GM19395 (cell line): Measurements from ENCODE around the gene TRMT5.

Source experiments
- ATAC-seq: cut with Tn5 transposase; IDR thresholded peaks from one replicate; pipeline ENCODE4 v1.9.1; 2021; ENCODE audit warnings: mild to moderate bottlenecking, moderate library complexity; ENCODE audit not compliant: unreplicated experiment

Gene TRMT5

GRCh38 chr14:60980811-60981632 is at the start of gene TRMT5, which contains the start of gene SLC38A6:
Gene TRMT5, minus strand, starts transcription at chr14:60981079. Its CDS starts 106 bp downstream, at chr14:60980973.
Gene SLC38A6, plus strand, starts transcription at chr14:60981245. Its CDS starts 33 bp downstream, at chr14:60981278.
- peak; percentile 86 for ATAC-seq

DNA sequence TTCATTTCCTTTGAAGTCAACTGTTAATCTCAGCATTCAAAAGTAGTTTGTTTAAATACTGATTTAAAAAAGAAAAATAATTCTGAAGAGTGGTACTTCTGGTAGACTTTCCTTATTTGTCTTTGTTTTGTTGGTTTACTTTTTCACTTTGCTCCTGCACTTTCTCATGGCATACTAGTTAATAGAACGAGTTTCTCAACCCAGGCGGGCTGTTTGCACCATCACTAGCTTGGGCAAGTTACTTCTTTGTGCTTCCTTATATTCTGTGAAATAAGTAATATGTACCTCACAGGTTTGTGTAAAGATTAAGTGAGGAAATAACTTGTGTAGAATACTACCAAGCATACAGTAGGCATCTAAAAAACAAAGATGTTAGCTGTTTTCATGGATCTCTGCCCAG is 45.6 kb upstream of the TRMT5 start:
- ATAC-seq = no peak

GRCh38 chr14:61025251-61026223 is 44.7 kb upstream of the TRMT5 start:
- peak; percentile 86 for ATAC-seq

GRCh38 chr14:61019537-61019936 is 38.7 kb upstream of the TRMT5 start:
- no peak for ATAC-seq

DNA sequence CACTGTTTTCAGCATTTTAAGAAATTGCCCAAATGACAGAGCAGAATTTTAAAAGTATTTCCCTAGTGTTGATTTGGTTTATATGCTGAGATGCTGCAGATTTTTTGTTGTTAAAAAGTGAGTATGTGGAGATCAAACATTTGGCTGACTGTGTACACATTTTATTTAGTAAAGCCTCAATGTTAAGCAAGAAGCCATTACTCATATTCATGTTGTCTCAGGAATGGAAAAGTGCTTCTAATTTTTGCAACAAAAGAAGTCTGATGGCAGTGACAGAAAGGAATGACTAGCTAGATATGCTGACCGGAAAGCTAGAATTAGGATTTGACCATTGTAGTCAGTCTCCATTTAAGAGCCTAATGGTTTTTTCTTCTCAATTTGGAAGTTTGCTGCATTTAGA is 22.7 kb upstream of the TRMT5 start:
- ATAC-seq = no peak

DNA sequence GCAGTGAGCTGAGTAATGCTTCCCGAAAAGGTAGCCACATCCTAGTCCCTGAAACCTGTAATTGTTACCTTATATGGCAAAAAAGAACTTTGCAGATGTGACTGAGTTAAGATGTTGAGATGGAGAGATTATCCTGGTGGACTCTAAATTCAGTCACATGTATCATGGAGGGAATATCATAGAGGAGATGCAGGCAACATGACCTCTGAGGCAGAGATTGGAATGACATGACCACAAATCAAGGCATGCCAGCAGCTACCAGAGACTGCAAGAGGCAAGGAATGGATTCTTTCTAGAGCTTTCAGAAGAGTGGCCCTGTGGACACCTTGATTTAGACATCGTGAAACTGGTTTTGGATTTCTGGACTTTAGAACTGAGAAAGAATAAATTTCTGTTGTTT is 18.7 kb upstream of the TRMT5 start:
- no peak for ATAC-seq

DNA sequence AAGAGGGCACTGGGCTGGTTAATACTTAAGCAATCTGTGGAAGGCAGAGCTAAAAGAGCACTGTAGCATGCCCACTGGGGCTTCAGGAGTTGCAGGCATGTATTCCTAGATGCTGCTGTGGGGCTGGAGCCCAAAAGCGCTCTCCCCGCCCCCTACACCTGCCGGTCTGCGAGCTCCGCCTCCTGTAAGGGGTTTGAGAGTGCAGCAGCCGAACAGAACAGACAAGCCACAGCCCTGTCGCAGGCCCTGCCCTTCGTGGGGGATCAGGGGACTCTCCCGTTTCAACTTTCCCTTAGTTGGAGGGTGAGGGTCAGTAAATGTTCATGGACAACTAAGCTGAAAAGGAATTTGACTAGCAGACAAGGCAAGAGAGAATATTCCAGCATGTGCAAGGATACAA is 17.7 kb upstream of the TRMT5 start:
- no peak for ATAC-seq

DNA sequence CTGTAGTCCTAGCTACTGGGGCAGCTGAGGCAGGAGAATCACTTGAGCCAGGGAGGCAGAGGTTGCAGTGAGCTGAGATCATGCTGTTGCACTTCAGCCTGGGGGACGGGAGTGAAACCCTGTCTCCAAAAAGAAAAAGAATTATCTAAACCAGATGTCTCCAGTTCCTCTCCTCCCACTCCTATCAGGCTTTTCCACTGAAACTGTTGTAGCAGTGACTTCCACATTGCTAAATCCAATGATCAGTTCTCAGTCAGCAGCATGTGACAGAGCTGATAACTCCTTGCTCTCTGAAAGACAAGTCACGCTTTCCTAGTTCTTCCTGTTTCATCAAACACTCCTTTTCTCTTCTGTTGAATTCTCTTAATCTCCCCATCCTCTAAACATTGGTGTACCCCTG is 8.7 kb upstream of the TRMT5 start:
- ATAC-seq = no peak

DNA sequence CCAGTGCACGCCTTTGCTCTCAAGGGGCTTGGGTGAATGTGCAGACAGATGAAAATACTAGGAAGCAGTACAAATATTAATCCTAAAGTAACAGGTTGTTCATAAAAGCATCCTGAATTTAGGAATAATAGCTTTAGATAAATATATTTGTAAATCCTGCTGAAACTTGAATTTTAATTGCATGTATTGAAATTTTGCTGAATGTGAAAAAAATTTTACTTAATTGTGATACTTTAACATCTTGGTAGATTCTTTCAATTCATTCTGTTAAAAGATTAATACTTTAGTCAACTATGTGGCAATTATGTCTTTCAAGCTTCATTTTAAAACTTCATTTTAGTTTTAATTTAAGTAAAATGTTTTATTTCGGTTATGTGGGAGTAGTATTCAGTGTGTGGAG is 5.6 kb upstream of the TRMT5 start:
- no peak for ATAC-seq

DNA sequence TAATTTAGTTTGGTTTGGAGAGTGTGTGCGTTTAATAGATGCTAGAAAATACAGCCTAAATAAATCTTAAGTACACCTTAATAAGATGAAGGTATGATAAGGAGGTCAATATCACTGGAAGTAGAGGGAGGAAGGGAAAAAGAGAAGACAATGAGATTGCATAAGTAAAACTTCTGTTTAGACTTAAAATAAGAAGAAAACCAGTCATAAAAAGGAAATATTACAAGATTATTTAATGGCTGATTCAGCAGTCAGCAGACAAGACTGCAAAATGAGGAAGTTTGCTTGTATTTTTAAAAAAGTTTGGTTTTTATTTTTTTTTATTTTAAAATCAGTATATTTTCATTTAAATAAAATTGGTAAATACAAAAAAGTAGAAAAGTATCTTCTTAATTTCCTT is 3.3 kb upstream of the TRMT5 start:
- no peak for ATAC-seq

GRCh38 chr14:60981633-60982455 is 965 bp upstream of the TRMT5 start:
- ATAC-seq = peak; percentile 1

GRCh38 chr14:60977847-60978246 is 3.0 kb downstream of the TRMT5 start:
- ATAC-seq = no peak

- no peak for ATAC-seq
These were observed 5.3 kb downstream of the TRMT5 start for GRCh38 chr14:60975551-60975950.

DNA sequence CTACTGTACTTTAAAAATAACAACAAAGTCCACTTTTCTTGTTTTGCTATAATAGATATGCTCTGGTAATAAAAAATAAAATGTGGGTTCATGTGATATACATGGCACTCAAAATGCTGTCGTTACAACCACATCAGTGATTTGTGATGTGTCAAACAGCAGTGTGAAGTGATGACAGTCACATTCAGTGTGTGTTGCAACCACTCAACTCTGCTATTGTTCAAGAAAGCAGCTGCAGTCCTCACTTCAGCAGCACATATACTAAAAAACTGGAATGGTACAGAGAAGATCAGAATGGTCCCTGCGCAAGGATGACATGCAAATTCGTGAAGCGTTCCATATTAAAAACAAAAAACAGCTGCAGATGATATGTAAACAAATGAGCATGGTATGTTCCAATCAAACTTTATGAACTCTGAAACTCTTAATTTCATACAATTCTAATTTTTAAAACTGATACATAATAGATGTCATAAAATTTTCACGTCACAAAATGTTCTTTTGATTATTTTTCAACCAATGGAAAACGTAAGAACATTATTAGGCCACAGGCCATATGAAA is 6.7 kb downstream of the TRMT5 start:
- ATAC-seq = no peak

- no peak for ATAC-seq
These were observed 7.8 kb downstream of the TRMT5 start for GRCh38 chr14:60973070-60973469.

DNA sequence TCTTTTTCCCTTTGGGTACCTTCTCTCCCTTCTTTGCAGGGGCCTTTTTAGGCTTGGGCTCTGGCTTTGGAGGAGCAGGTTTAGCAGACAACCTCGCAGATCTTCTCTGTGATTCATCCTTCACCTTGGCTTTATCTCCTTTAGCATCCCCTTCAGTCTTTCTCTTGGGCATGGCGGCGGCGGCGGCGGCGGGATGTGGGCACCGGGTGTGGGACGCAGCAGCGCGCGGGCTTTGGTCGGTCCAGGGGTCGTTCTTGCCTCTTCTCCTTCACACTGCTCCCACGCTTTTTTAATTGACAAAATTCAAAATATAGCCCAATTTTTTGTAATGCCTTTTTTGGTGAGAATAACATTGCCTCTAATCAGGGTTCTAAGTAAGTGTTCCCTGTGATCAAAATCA is 8.6 kb downstream of the TRMT5 start:
- ATAC-seq = no peak

DNA sequence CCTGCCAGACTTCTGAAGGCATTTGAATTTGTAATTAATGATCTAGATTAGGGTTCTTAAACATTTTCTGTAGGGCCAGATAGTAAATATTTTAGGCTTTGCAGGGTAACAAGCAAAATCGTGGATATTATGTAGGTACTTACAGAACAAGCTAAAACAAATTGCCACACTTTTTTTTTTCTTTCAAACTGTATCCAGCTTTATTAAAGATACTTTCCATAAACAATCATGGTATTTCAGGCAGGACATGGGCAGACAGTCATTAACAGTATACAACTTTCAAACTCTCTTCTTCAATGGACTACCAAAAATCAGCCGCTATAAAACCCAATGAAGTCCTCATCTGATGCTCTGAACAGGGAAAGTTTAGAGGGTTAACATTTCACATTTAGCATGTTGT is 9.6 kb downstream of the TRMT5 start:
- ATAC-seq = no peak

DNA sequence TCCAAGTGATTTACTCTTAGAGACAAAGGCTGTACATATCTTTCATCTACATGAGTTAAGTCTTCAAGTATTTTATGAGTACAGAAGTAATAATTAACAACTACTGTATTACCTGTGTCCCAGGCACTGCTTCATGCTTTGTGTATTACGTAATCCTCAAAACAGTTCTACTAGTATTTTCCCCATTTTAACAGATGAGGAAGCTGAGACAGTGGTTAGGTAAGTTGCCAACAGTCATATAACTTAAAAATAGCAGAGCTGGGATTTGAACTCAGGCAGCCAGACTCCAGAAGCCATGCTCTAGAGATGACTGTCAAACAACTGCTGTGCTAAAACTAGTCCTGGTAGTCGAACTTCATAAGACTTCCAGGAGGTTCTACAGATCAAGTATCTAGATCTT is 10.7 kb downstream of the TRMT5 start:
- ATAC-seq = no peak

DNA sequence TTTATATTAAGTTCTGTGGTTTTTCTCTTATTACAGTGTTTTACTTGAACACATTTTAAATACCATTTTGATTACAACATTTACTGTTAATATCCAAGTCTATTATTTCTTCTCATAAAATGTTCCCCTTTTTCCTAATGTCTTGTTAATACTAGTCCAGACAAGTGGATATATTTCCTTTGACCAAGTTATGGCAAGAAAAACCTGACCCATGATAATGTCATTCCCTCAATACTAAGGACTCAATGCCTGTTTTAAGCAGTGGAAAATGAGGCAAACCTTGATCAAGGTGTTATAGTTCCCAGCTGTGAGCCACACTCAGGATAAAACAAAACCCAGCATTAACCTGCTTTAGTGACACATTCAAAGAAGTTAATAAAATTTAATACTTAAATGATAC is 12.2 kb downstream of the TRMT5 start:
- ATAC-seq = no peak

- ATAC-seq = no peak
These were observed 12.8 kb downstream of the TRMT5 start for GRCh38 chr14:60968099-60968498.

- no peak for ATAC-seq
These were observed 15.5 kb downstream of the TRMT5 start for GRCh38 chr14:60965402-60965801.
